Kasumi-1 (cell line): ENCODE measurements around the gene SYCE1.
"Not testable (repeated sequence)": the region's sequence is repeated elsewhere in the genome, so short reads cannot be mapped to it uniquely, and the experiment has no call there.

ENCODE experiments used
- DNase-seq, 2 experiments: peaks; one replicate each; lab custom pipeline; 2025; lab: John Stamatoyannopoulos, UW

SYCE1 gene, protein sequence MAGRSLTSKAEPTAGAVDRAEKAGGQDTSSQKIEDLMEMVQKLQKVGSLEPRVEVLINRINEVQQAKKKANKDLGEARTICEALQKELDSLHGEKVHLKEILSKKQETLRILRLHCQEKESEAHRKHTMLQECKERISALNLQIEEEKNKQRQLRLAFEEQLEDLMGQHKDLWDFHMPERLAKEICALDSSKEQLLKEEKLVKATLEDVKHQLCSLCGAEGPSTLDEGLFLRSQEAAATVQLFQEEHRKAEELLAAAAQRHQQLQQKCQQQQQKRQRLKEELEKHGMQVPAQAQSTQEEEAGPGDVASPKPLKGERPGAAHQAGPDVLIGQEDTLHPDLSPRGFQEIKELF

DNA sequence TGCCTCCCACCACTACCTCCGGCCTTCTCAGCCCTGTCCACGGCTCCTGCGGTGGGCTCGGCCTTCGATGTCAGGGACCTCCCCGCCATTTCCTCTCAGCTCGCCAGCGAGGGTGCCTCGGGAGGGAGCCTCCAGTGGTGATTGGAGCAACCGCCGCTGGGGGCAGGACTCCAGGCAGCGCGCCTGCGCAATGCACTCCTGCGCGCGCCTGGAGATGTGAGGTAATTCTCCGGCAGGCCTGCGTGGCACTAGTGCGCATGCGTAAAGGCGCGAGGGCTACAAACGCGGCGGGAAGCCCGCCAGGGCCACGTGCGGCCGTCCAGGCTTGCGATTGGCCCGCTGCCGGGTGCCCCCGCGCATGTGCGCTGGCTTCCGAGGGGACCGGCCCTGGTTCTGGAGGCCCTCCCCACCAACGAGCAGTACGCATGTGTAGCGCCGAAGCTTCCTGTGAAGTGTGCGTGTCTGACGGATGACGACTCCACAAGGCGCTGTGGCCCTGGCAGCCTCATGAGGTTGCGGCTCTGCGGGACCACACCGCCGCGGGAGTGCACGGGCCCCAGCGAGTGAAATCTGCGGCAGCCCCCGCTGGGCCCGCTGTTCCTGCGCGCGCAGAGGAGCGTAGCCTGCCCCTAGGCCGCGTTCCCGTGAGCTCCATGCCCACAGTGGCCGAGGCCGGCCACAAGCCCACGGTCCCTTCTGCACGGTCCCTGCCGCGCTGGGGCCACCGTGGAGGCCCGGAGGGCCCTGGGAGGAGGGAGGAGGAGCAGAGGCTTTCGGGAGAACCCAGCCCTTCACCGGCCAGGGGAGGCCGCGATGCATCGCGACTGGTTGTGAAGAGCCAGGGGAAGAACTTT lies at the start of gene SYCE1:
Gene SYCE1 (minus strand): TSS at position 143 of the 854 bp plus-strand sequence. CDS start 54 bp downstream, at position 89.
- DNase-seq, result no peak

DNA sequence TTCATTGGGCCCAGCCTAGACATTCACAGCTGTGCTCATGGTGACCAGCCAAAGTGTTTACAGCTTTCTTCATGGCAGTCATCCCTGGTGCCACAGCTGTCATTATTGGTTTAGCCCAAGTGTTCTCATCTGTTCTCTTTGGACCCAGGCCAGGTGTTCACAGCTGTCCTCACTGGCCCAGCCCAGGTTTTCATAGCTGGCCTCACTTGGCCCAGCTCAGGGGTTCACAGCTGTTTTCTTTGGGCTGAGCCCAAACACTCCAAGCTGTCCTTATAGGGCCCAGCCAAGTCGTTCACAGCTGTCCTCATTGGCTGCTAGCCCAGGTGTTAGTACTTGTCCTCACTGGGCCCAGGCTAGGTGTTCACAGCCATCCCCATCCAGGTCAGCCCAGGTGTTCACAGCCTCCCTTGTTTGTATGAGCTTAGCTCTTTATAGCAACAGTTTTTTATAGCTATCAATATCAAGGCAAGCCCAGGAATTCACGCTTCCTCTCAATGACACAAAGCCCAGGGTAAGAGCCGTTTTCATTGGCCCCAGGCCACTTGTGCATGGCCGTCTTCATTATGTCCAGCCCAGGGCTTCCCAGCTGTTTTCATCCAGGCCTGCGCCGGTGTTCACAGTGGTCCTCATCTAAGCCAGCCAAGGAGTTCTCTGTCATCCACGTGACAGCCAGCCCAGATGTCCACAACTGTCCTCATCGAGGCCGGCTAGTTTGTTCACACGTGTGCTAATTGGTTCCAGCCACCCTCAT lies 49.6 kb upstream of the SYCE1 start:
- DNase-seq, result no peak

DNA sequence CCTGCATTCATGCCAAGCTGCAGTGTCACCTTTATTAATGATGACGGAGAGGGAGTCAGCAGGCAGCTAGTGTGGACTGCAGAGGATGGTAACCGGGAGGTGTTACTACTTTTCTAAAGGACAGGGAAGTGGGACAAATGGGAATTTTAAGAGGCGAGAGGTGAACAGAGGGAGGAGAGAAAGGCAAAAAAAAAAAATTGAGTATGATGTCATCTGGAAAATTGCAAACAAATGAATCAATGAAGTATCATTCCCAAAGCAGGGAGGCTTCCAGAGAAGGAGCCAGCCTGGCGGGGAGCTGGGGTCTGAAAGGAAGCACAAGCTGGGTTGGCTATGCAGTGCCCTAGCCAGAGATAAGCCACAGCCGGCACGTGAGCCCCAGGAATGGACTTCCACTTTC lies 48.3 kb upstream of the SYCE1 start:
- DNase-seq, result no peak

- DNase-seq, result no peak
Measured at GRCh38 chr10:133611079-133611478, 45.7 kb upstream of the SYCE1 start.

GRCh38 chr10:133608855-133609254 lies 43.5 kb upstream of the SYCE1 start:
- DNase-seq, result peak; percentile 89 to 95

DNA sequence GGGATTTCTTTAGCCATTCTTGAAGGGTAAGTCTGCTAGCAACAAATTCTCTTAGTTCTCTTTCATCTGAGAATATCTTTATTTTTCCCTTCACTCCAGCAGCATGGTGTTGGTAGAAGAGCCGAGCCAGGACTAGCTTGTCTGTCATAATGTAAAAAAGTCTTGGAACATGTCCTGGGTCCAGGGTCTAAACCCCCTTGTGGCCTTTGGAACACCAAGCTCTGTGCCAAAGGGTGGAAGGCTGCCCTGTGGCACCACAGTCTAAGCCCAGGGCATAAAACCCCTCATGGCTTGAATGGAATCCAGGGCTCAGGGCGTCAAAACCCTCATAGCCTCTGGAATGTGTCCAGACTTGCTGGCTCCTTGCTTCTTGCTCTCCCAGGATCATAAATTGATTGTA lies 38.1 kb upstream of the SYCE1 start:
- not testable (repeated sequence) for DNase-seq

GRCh38 chr10:133600657-133601056 lies 35.3 kb upstream of the SYCE1 start:
- DNase-seq, result no peak

GRCh38 chr10:133599869-133600268 lies 34.5 kb upstream of the SYCE1 start:
- peak; percentile 86 to 91 for DNase-seq

DNA sequence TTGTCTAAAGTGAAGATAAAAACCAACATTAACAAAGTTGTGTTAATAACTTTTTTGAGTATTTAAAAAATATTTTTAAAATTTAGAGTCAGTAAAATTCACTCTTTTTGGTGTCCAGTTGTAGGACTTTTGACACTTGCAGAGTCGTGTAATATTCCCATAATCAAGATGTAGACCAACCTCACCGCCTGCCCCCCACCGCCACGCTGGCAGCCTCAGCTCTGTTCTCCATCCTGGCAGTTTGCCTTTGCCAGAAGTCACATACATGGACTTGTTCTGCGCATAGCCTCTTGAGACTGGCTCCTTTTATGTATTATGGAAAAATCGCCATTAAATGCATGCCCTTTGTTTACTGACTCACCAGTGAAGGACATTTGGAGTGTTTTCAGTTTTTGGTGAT lies 27.3 kb upstream of the SYCE1 start:
- no peak for DNase-seq

DNA sequence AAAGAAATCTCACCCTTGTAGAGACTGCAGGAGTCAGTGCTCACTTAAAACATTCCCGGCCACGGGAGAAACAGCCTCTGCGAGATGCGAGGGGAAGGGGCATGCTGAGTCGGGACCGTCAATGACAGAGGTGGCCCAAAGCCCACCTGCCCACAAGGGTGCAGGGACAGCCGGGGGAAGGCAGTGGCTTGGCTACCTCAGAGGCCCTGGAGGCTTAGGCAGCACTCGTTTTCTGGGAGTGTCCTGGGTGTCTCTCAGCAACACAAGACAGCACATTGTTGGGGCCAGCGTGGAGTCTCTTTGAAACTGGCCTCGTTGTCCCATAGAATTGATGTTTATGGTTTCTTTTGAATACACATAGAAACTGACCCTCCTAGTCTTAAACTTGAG lies 25.6 kb upstream of the SYCE1 start:
- no peak for DNase-seq

DNA sequence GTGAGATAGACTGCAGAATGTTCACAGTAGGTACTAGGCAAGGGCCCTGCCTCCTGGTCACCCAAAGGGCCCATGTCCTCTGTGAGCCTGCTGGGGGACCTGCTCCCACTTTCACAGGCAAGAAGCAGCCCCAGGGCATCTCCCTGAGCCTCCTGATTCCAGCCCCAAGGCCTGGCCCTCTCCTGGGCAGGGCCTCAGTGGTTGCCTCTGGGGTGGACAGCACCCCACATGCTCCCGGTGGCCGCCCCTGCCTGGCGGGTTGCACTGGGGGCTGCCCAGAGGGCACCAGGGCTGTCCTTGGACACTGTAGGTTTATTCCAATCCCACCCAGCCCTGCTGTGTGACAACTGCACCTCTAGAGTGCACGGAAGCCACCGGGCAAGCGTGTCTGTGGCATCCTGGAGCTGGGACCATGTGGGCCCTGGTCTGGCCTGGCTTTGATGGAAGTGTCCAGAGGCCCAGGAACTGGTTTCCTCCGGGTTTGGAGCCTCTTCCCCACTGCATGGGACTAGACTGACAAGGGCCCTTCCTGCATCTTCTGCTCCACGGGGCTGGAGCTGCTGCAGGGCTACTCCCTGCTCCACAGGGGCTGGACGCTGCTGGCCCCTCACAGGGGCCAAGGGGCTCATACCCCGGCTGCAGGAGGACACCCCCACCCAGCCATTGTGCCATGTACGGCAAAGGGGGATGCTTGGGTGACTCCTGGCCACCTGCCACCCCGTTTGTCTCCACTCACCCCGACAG lies 25.0 kb upstream of the SYCE1 start:
- DNase-seq, result no peak

GRCh38 chr10:133577037-133577436 lies 11.7 kb upstream of the SYCE1 start:
- not testable (repeated sequence) for DNase-seq

- not testable (repeated sequence) for DNase-seq
Measured at GRCh38 chr10:133573460-133573859, 8.1 kb upstream of the SYCE1 start.

GRCh38 chr10:133572055-133572454 lies 6.7 kb upstream of the SYCE1 start:
- not testable (repeated sequence) for DNase-seq

GRCh38 chr10:133569801-133570200 lies 4.4 kb upstream of the SYCE1 start:
- DNase-seq, result not testable (repeated sequence)

DNA sequence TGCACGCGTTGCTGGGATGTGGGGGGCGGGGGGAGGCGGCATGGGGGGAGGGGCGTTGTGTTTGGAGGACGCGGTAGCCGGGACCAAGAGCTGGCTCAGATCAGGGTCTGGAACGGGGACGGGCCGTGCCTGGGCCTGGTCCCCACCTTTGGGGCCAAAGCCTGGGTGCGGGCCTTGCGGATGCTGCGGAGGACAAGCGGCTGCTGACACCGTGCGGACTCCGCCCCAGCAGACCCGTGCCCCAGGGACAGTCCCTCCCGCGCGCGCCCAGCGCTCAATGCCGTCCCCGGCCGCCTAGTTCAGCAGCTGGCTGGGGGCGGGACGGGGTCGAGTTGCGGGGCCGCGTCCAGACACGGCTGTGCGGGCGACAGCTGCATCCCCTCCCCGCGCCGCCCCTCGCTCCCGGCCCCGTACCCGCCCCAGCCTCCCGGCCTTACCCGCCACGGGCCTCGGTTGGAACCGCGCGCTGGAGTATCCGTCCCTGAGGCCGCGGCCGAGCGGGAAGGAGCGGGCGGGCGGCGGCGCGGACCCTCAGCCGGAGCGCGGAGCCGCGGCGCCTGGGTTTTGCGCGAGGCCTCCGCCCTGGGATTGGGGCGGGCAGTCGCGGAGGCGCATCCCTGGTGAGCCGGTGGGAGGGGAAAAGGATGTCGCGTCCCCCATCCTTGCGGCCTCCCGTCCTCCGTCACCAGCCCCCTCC lies 3.6 kb upstream of the SYCE1 start:
- DNase-seq, result not testable (repeated sequence)

DNA sequence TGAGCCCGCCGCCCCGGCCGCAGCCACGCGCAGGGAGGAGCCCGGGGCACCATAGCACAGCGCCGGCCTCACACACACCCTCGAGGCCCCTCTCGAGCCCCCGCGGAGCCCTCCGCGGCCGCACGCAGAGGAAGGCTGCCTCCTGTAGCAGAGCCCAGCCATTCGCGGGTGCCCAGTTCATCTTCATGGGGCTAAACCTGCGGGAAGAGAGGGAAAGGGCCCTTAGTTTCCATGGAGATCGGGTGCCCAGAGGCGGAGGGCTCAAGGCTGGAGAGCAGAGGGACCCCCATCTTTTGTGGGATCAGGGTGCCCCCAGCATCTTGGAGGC lies 2.9 kb upstream of the SYCE1 start:
- DNase-seq, result no peak

GRCh38 chr10:133567609-133568286 lies 2.4 kb upstream of the SYCE1 start:
- DNase-seq, result no peak

GRCh38 chr10:133567119-133567518 lies 1.7 kb upstream of the SYCE1 start:
- DNase-seq, result no peak

DNA sequence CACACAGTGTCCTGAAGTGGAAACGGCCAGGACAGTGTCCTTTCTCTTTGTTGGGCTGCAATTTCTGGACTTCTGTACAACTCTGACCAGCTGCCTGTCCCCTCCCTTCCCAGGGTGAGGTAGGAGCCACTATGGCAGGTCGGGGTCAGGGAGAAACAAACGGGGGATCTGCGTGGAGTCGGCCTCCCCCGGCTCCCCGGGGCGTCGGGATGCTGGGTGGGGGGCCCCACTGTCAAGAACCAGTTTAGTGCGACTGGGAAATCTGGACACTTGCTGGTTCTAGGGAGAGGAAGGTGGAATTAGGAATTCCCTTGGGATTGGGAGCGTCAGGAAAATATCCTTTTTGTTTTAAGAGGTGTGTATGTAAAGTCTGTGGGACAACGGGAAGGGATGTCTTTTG lies 567 bp downstream of the SYCE1 start:
- DNase-seq, result no peak

DNA sequence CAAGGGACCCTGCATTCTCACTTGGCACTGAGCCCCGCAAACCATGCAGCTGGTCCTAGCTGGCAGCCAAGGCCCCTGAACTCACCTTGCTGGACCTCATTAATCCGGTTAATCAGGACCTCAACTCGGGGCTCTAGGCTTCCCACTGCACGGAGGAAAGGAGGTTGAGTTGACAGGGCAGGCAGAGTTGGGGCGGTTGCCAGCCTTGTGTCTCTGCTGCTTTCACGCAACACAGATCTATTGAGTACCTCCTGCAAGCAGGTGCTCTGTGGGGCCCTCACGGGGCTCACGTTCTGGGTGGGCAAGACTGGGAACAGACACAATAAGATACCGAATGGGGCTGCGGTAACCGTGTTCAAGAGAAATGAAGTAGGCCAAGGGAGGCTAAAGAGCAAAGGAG lies 6.2 kb downstream of the SYCE1 start:
- no peak for DNase-seq
